ENCODE results near the gene PSME3.

Gene PSME3

DNA sequence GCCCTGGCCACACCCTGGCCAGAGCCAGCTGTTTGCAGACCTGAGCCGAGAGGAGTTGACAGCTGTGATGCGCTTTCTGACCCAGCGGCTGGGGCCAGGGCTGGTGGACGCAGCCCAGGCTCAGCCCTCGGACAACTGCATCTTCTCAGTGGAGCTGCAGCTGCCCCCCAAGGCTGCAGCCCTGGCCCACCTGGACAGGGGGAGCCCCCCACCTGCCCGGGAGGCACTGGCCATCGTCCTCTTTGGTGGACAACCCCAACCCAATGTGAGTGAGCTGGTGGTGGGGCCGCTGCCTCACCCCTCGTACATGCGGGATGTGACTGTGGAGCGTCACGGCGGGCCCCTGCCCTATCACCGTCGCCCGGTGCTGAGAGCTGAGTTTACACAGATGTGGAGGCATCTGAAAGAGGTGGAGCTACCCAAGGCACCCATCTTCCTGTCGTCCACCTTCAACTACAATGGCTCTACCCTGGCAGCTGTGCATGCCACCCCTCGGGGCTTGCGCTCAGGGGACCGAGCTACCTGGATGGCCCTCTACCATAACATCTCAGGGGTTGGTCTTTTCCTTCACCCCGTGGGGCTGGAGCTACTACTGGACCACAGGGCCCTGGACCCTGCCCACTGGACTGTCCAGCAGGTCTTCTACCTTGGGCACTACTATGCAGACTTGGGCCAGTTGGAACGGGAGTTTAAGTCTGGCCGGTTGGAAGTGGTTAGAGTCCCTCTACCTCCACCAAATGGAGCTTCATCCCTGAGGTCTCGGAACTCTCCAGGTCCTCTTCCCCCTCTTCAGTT, 11.8 kb downstream of the PSME3 start:
- no peaks in the 10 kb centered on the region for H3K9me3 ChIP-seq (ENCODE audit: control insufficient read depth, insufficient read depth, low read depth, low read length)
- no peaks in the 10 kb centered on the region for H3K4me1 ChIP-seq (ENCODE audit: control insufficient read depth, insufficient read depth, low read length)
- ChIA-PET CTCF (interaction anchor here (0.5 to 5.4 kb wide), 10 partner anchors 11 to 829 kb away, joined by 3 to 81 read pairs (median 4); partner anchors contain the start of gene RPL27), POLR2A (interaction anchor here (0.6 to 4.7 kb wide), 7 partner anchors 11 to 303 kb away, joined by 3 to 25 read pairs (median 5); partner anchors contain the start of genes BECN1, PSME3 and RPL27)
- TF ChIP-seq, protein P1, sequence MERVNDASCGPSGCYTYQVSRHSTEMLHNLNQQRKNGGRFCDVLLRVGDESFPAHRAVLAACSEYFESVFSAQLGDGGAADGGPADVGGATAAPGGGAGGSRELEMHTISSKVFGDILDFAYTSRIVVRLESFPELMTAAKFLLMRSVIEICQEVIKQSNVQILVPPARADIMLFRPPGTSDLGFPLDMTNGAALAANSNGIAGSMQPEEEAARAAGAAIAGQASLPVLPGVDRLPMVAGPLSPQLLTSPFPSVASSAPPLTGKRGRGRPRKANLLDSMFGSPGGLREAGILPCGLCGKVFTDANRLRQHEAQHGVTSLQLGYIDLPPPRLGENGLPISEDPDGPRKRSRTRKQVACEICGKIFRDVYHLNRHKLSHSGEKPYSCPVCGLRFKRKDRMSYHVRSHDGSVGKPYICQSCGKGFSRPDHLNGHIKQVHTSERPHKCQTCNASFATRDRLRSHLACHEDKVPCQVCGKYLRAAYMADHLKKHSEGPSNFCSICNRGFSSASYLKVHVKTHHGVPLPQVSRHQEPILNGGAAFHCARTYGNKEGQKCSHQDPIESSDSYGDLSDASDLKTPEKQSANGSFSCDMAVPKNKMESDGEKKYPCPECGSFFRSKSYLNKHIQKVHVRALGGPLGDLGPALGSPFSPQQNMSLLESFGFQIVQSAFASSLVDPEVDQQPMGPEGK (tag by site-specific recombination; IDR thresholded peaks at IDR 0.05), result no peak
- no peak for TF ChIP-seq ZNF112 (tag by site-specific recombination; IDR thresholded peaks at IDR 0.05)
- TF ChIP-seq, protein P2, sequence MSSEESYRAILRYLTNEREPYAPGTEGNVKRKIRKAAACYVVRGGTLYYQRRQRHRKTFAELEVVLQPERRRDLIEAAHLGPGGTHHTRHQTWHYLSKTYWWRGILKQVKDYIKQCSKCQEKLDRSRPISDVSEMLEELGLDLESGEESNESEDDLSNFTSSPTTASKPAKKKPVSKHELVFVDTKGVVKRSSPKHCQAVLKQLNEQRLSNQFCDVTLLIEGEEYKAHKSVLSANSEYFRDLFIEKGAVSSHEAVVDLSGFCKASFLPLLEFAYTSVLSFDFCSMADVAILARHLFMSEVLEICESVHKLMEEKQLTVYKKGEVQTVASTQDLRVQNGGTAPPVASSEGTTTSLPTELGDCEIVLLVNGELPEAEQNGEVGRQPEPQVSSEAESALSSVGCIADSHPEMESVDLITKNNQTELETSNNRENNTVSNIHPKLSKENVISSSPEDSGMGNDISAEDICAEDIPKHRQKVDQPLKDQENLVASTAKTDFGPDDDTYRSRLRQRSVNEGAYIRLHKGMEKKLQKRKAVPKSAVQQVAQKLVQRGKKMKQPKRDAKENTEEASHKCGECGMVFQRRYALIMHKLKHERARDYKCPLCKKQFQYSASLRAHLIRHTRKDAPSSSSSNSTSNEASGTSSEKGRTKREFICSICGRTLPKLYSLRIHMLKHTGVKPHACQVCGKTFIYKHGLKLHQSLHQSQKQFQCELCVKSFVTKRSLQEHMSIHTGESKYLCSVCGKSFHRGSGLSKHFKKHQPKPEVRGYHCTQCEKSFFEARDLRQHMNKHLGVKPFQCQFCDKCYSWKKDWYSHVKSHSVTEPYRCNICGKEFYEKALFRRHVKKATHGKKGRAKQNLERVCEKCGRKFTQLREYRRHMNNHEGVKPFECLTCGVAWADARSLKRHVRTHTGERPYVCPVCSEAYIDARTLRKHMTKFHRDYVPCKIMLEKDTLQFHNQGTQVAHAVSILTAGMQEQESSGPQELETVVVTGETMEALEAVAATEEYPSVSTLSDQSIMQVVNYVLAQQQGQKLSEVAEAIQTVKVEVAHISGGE (tag by site-specific recombination; conservative IDR thresholded peaks at IDR 0.05; ENCODE audit: low read depth), result no peak
- TF ChIP-seq ZNF292 (tag by site-specific recombination; IDR thresholded peaks at IDR 0.05; ENCODE audit: borderline replicate concordance, low read depth), result no peak
- TF ChIP-seq ZBTB20 (tag by site-specific recombination; IDR thresholded peaks at IDR 0.05), result no peak
- no peak for TF ChIP-seq ZNF658 (tag by site-specific recombination; IDR thresholded peaks at IDR 0.05)
- no peak for TF ChIP-seq RBAK (tag by site-specific recombination; IDR thresholded peaks at IDR 0.05)
- TF ChIP-seq ZNF202 (tag by site-specific recombination; IDR thresholded peaks at IDR 0.05; ENCODE audit: borderline replicate concordance), result no peak
- no peak for TF ChIP-seq HOXA7 (CRISPR knock-in tag; IDR thresholded peaks at IDR 0.05; ENCODE audit: borderline replicate concordance)
- TF ChIP-seq GLI4 (tag by site-specific recombination; IDR thresholded peaks at IDR 0.05), result no peak
- TF ChIP-seq ZNF670 (tag by site-specific recombination; IDR thresholded peaks at IDR 0.05; ENCODE audit: low read depth), result no peak
- TF ChIP-seq IKZF3 (tag by site-specific recombination; IDR thresholded peaks at IDR 0.05), result no peak
- TF ChIP-seq ZNF26 (tag by site-specific recombination; IDR thresholded peaks at IDR 0.05), result no peak
- no peak for TF ChIP-seq ZNF221 (tag by site-specific recombination; IDR thresholded peaks at IDR 0.05; ENCODE audit: borderline replicate concordance)
- no peak for TF ChIP-seq ZNF560 (tag by site-specific recombination; IDR thresholded peaks at IDR 0.05; ENCODE audit: borderline replicate concordance)
- no peak overlapping the region for H3K4me3 ChIP-seq (ENCODE audit: low read depth, low read length)
- H3K36me3 ChIP-seq (ENCODE audit: control insufficient read depth in 2 of 2, insufficient read depth in 1 of 2, low read length in 2 of 2), result peaks cover 18 to 60% of the 10 kb centered on the region in 2 experiments
- H3K27ac ChIP-seq (ENCODE audit: extremely low read depth, low read depth, low read length), result no peak overlapping the region

DNA sequence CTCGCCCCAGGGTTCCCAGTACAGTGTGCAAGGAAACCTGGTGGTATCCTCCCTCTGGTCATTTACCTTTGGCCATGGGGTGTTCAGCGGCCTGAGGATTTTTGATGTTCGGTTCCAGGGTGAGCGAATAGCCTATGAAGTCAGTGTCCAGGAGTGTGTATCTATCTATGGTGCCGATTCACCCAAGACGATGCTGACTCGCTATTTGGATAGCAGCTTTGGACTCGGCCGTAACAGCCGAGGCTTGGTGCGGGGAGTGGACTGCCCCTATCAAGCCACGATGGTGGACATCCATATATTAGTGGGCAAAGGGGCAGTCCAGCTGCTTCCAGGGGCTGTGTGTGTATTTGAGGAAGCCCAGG, 12.3 kb downstream of the PSME3 start:
- POLR2A ChIA-PET, result interaction anchor here (0.6 to 4.7 kb wide), 5 partner anchors 12 to 304 kb away, joined by 3 to 25 read pairs (median 6); partner anchors contain the start of genes BECN1, PSME3 and RPL27
- H3K36me3 ChIP-seq (ENCODE audit: control insufficient read depth in 2 of 2, insufficient read depth in 1 of 2, low read length in 2 of 2), result peaks cover 13 to 56% of the 10 kb centered on the region in 2 experiments
- no peak overlapping the region for H3K27ac ChIP-seq (ENCODE audit: extremely low read depth, low read depth, low read length)
- H3K9me3 ChIP-seq (ENCODE audit: control insufficient read depth, insufficient read depth, low read depth, low read length), result no peaks in the 10 kb centered on the region
- CTCF ChIA-PET, result interaction anchor here (0.5 to 5.4 kb wide), 7 partner anchors 42 to 828 kb away, joined by 3 to 81 read pairs (median 4); partner anchors contain the start of gene RPL27
- no peaks in the 10 kb centered on the region for H3K4me1 ChIP-seq (ENCODE audit: control insufficient read depth, insufficient read depth, low read length)
- no peak overlapping the region for H3K4me3 ChIP-seq (ENCODE audit: low read depth, low read length)
- TF ChIP-seq, protein P3, sequence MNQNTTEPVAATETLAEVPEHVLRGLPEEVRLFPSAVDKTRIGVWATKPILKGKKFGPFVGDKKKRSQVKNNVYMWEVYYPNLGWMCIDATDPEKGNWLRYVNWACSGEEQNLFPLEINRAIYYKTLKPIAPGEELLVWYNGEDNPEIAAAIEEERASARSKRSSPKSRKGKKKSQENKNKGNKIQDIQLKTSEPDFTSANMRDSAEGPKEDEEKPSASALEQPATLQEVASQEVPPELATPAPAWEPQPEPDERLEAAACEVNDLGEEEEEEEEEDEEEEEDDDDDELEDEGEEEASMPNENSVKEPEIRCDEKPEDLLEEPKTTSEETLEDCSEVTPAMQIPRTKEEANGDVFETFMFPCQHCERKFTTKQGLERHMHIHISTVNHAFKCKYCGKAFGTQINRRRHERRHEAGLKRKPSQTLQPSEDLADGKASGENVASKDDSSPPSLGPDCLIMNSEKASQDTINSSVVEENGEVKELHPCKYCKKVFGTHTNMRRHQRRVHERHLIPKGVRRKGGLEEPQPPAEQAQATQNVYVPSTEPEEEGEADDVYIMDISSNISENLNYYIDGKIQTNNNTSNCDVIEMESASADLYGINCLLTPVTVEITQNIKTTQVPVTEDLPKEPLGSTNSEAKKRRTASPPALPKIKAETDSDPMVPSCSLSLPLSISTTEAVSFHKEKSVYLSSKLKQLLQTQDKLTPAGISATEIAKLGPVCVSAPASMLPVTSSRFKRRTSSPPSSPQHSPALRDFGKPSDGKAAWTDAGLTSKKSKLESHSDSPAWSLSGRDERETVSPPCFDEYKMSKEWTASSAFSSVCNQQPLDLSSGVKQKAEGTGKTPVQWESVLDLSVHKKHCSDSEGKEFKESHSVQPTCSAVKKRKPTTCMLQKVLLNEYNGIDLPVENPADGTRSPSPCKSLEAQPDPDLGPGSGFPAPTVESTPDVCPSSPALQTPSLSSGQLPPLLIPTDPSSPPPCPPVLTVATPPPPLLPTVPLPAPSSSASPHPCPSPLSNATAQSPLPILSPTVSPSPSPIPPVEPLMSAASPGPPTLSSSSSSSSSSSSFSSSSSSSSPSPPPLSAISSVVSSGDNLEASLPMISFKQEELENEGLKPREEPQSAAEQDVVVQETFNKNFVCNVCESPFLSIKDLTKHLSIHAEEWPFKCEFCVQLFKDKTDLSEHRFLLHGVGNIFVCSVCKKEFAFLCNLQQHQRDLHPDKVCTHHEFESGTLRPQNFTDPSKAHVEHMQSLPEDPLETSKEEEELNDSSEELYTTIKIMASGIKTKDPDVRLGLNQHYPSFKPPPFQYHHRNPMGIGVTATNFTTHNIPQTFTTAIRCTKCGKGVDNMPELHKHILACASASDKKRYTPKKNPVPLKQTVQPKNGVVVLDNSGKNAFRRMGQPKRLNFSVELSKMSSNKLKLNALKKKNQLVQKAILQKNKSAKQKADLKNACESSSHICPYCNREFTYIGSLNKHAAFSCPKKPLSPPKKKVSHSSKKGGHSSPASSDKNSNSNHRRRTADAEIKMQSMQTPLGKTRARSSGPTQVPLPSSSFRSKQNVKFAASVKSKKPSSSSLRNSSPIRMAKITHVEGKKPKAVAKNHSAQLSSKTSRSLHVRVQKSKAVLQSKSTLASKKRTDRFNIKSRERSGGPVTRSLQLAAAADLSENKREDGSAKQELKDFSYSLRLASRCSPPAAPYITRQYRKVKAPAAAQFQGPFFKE (tag by site-specific recombination; IDR thresholded peaks at IDR 0.05; ENCODE audit: borderline replicate concordance), result no peak
- TF ChIP-seq ZNF37A (tag by site-specific recombination; IDR thresholded peaks at IDR 0.05) (no peak), ZNF707 (tag by site-specific recombination; IDR thresholded peaks at IDR 0.05) (no peak), FEZF1 (tag by site-specific recombination; IDR thresholded peaks at IDR 0.05) (no peak), ZNF26 (tag by site-specific recombination; IDR thresholded peaks at IDR 0.05) (no peak)
